Activated T-cell treated with anti-CD3 and anti-CD28 coated beads, Interleukin-2, amount 50 U/mL, for 72 hours (primary cell): ENCODE data around the gene PRICKLE1. TPM values are rescaled to one million over a fixed set of nuclear protein-coding genes. Genes with fewer than 3 reads are reported as not detected.

ENCODE experiments used
- ATAC-seq, 2 donors: fragments of 150-1000 bp; cut with Tn5 transposase; replicated peaks in 1 of 2; 2 replicates each; pipeline ENCODE4 v1.10.0; 2021; ENCODE audit warnings: moderate library complexity in 2 of 2, mild to moderate bottlenecking in 1 of 2
- DNase-seq, 2 donors: peaks; one replicate each; pipeline ENCODE4 v3.0.0; 2021 to 2022; ENCODE audit warnings: mixed read lengths in 1 of 2
- H3K27ac Mint-ChIP-seq: one replicate; pipeline ENCODE4 v1.8.0; 2022; ENCODE audit warnings: mild to moderate bottlenecking, moderate library complexity, mixed read lengths
- H3K27me3 Mint-ChIP-seq: one replicate; pipeline ENCODE4 v1.8.0; 2022; ENCODE audit warnings: low read depth, mixed read lengths
- H3K36me3 Mint-ChIP-seq, 2 donors: one replicate each; pipeline ENCODE4 v1.8.0; 2022; ENCODE audit warnings: mixed read lengths in 2 of 2, mild to moderate bottlenecking in 1 of 2; ENCODE audit not compliant: insufficient read depth in 2 of 2
- H3K4me1 Mint-ChIP-seq: one replicate; pipeline ENCODE4 v1.8.0; 2022; ENCODE audit warnings: low read depth, mixed read lengths
- H3K4me3 Mint-ChIP-seq, 2 donors: one replicate each; pipeline ENCODE4 v1.8.0; 2022; ENCODE audit warnings: mild to moderate bottlenecking in 2 of 2, mixed read lengths in 2 of 2, moderate library complexity in 2 of 2
- H3K9me3 Mint-ChIP-seq, 2 donors: one replicate each; pipeline ENCODE4 v1.8.0; 2022; ENCODE audit warnings: mixed read lengths in 2 of 2
- total RNA-seq, 2 donors: library from RNA; stranded (reverse); gene quantifications; one replicate each; pipeline ENCODE4 v1.2.3, GENCODE V29; 2022

PRICKLE1 gene
- total RNA-seq, 2 donors from 2014 or later = not detected

GRCh38 chr12:42609605-42610004 is 20.1 kb upstream of the PRICKLE1 start:
- H3K36me3 Mint-ChIP-seq = no peaks in the 10 kb centered on the region
- H3K9me3 Mint-ChIP-seq = peaks cover 1 to 3% of the 10 kb centered on the region in 2 donors
- H3K4me1 Mint-ChIP-seq = no peaks in the 10 kb centered on the region
- H3K27me3 Mint-ChIP-seq = peaks cover 4% of the 10 kb centered on the region
- no peak overlapping the region for H3K4me3 Mint-ChIP-seq
- DNase-seq (no peak), ATAC-seq (no peak)
- no peak overlapping the region for H3K27ac Mint-ChIP-seq

- Mint-ChIP-seq H3K9me3 (no peaks in the 10 kb centered on the region), H3K27ac (no peak overlapping the region), H3K36me3 (no peaks in the 10 kb centered on the region), H3K27me3 (peaks cover 4% of the 10 kb centered on the region), H3K4me1 (no peaks in the 10 kb centered on the region), H3K4me3 (no peak overlapping the region)
- DNase-seq (no peak), ATAC-seq (no peak)
These were observed 18.8 kb upstream of the PRICKLE1 start for GRCh38 chr12:42608196-42608825.

- H3K9me3 Mint-ChIP-seq = no peaks in the 10 kb centered on the region
- H3K4me3 Mint-ChIP-seq = no peak overlapping the region
- H3K27me3 Mint-ChIP-seq = peaks cover 4% of the 10 kb centered on the region
- H3K27ac Mint-ChIP-seq = no peak overlapping the region
- DNase-seq (no peak), ATAC-seq (no peak)
- H3K36me3 Mint-ChIP-seq = no peaks in the 10 kb centered on the region
- H3K4me1 Mint-ChIP-seq = no peaks in the 10 kb centered on the region
These were observed 18.1 kb upstream of the PRICKLE1 start for GRCh38 chr12:42607584-42608058.

GRCh38 chr12:42606471-42606870 is 16.9 kb upstream of the PRICKLE1 start:
- no peaks in the 10 kb centered on the region for H3K4me1 Mint-ChIP-seq
- H3K36me3 Mint-ChIP-seq = no peaks in the 10 kb centered on the region
- no peak overlapping the region for H3K27ac Mint-ChIP-seq
- peaks cover 4% of the 10 kb centered on the region for H3K27me3 Mint-ChIP-seq
- H3K4me3 Mint-ChIP-seq = no peak overlapping the region
- DNase-seq (no peak), ATAC-seq (no peak)
- no peaks in the 10 kb centered on the region for H3K9me3 Mint-ChIP-seq

- no peaks in the 10 kb centered on the region for H3K36me3 Mint-ChIP-seq
- DNase-seq (no peak), ATAC-seq (no peak)
- no peaks in the 10 kb centered on the region for H3K9me3 Mint-ChIP-seq
- no peak overlapping the region for H3K4me3 Mint-ChIP-seq
- no peak overlapping the region for H3K27ac Mint-ChIP-seq
- peaks cover 8% of the 10 kb centered on the region for H3K27me3 Mint-ChIP-seq
- H3K4me1 Mint-ChIP-seq = no peaks in the 10 kb centered on the region
These were observed 16.1 kb upstream of the PRICKLE1 start for GRCh38 chr12:42605685-42606084.

GRCh38 chr12:42603246-42603990 is 13.9 kb upstream of the PRICKLE1 start:
- no peak overlapping the region for H3K4me3 Mint-ChIP-seq
- no peaks in the 10 kb centered on the region for H3K4me1 Mint-ChIP-seq
- no peak for ATAC-seq
- no peaks in the 10 kb centered on the region for H3K36me3 Mint-ChIP-seq
- no peak overlapping the region for H3K27ac Mint-ChIP-seq
- peaks cover 19% of the 10 kb centered on the region for H3K27me3 Mint-ChIP-seq
- DNase-seq = no peak
- no peaks in the 10 kb centered on the region for H3K9me3 Mint-ChIP-seq

- H3K27me3 Mint-ChIP-seq = peaks cover 63% of the 10 kb centered on the region
- no peak overlapping the region for H3K27ac Mint-ChIP-seq
- no peak overlapping the region for H3K4me3 Mint-ChIP-seq
- peaks cover 0 to 3% of the 10 kb centered on the region in 2 donors for H3K36me3 Mint-ChIP-seq
- ATAC-seq = no peak
- DNase-seq = no peak
- H3K9me3 Mint-ChIP-seq = no peaks in the 10 kb centered on the region
- peaks cover 10% of the 10 kb centered on the region for H3K4me1 Mint-ChIP-seq
These were observed 4.3 kb upstream of the PRICKLE1 start for GRCh38 chr12:42593874-42594273.

GRCh38 chr12:42590330-42590934 is 886 bp upstream of the PRICKLE1 start:
- peaks cover 72% of the 10 kb centered on the region for H3K27me3 Mint-ChIP-seq
- H3K4me1 Mint-ChIP-seq = peaks cover 15% of the 10 kb centered on the region
- DNase-seq = peak; percentile 6 to 8
- H3K36me3 Mint-ChIP-seq = peaks cover 0 to 3% of the 10 kb centered on the region in 2 donors
- peak overlapping the region; percentile 76 to 81 for H3K4me3 Mint-ChIP-seq
- no peaks in the 10 kb centered on the region for H3K9me3 Mint-ChIP-seq
- peak in 1 of 2 donors; percentile 18 for ATAC-seq
- no peak overlapping the region for H3K27ac Mint-ChIP-seq

GRCh38 chr12:42588524-42589464 is 752 bp downstream of the PRICKLE1 start:
- ATAC-seq (peak; percentile 36 to 44), DNase-seq (peak; percentile 14 to 16)
- H3K4me1 Mint-ChIP-seq = peaks cover 15% of the 10 kb centered on the region
- H3K4me3 Mint-ChIP-seq = peak overlapping the region; percentile 61 to 76
- H3K27me3 Mint-ChIP-seq = peaks cover 73% of the 10 kb centered on the region
- no peaks in the 10 kb centered on the region for H3K9me3 Mint-ChIP-seq
- H3K36me3 Mint-ChIP-seq = peaks cover 0 to 3% of the 10 kb centered on the region in 2 donors
- no peak overlapping the region for H3K27ac Mint-ChIP-seq

- ATAC-seq = no peak
- peaks cover 15% of the 10 kb centered on the region for H3K4me1 Mint-ChIP-seq
- peaks cover 70% of the 10 kb centered on the region for H3K27me3 Mint-ChIP-seq
- no peaks in the 10 kb centered on the region for H3K9me3 Mint-ChIP-seq
- no peak overlapping the region for H3K27ac Mint-ChIP-seq
- H3K36me3 Mint-ChIP-seq = peaks cover 0 to 3% of the 10 kb centered on the region in 2 donors
- peak overlapping the region; percentile 8 to 76 for H3K4me3 Mint-ChIP-seq
- DNase-seq = no peak
These were observed 1.7 kb downstream of the PRICKLE1 start for GRCh38 chr12:42587601-42588523.

- Mint-ChIP-seq H3K36me3 (peaks cover 0 to 3% of the 10 kb centered on the region in 2 donors), H3K9me3 (no peaks in the 10 kb centered on the region), H3K27ac (no peak overlapping the region), H3K4me3 (no peak overlapping the region), H3K27me3 (peaks cover 57% of the 10 kb centered on the region), H3K4me1 (peaks cover 15% of the 10 kb centered on the region)
- ATAC-seq = no peak
- no peak for DNase-seq
These were observed 3.3 kb downstream of the PRICKLE1 start for GRCh38 chr12:42586268-42586667.

GRCh38 chr12:42585841-42586216 is 3.7 kb downstream of the PRICKLE1 start:
- H3K36me3 Mint-ChIP-seq = peaks cover 0 to 3% of the 10 kb centered on the region in 2 donors
- DNase-seq = no peak
- ATAC-seq = no peak
- H3K27ac Mint-ChIP-seq = no peak overlapping the region
- no peak overlapping the region for H3K4me3 Mint-ChIP-seq
- H3K27me3 Mint-ChIP-seq = peaks cover 55% of the 10 kb centered on the region
- H3K9me3 Mint-ChIP-seq = no peaks in the 10 kb centered on the region
- peaks cover 14% of the 10 kb centered on the region for H3K4me1 Mint-ChIP-seq
